ENCODE data around the gene TPR.
"Not testable (repeated sequence)": the region's sequence is repeated elsewhere in the genome, so short reads cannot be mapped to it uniquely, and the experiment has no call there.

The TPR gene

GRCh38 chr1:186375152-186375928 lies at the start of gene TPR, which contains the start of gene ODR4:
TPR (minus strand) TSS chr1:186375253; CDS start chr1:186375028, 225 bp downstream.
ODR4 (plus strand) TSS chr1:186375838; CDS start chr1:186379786, 3,948 bp downstream.
- peak; percentile 92 to 100 (median 99) for DNase-seq

- no peak for DNase-seq
These were observed 49.5 kb upstream of the TPR start for GRCh38 chr1:186424539-186424938.

GRCh38 chr1:186421446-186421845 lies 46.4 kb upstream of the TPR start:
- no peak for DNase-seq

GRCh38 chr1:186420923-186421322 lies 45.9 kb upstream of the TPR start:
- DNase-seq, result no peak

GRCh38 chr1:186420311-186420710 lies 45.3 kb upstream of the TPR start:
- no peak for DNase-seq

- no peak for DNase-seq
These were observed 43.5 kb upstream of the TPR start for GRCh38 chr1:186418503-186418902.

- DNase-seq, result no peak
These were observed 38.3 kb upstream of the TPR start for GRCh38 chr1:186413319-186413718.

GRCh38 chr1:186409091-186409490 lies 34.0 kb upstream of the TPR start:
- DNase-seq, result no peak

- DNase-seq, result no peak
These were observed 29.5 kb upstream of the TPR start for GRCh38 chr1:186404454-186405051.

GRCh38 chr1:186403632-186404031 lies 28.6 kb upstream of the TPR start:
- no peak for DNase-seq

GRCh38 chr1:186401446-186401845 lies 26.4 kb upstream of the TPR start:
- DNase-seq, result not testable (repeated sequence)

- DNase-seq, result not testable (repeated sequence)
These were observed 17.7 kb upstream of the TPR start for GRCh38 chr1:186392711-186393110.

- no peak for DNase-seq
These were observed 16.8 kb upstream of the TPR start for GRCh38 chr1:186391841-186392240.

- no peak for DNase-seq
These were observed 15.9 kb upstream of the TPR start for GRCh38 chr1:186390925-186391324.

- no peak for DNase-seq
These were observed 11.8 kb upstream of the TPR start for GRCh38 chr1:186386725-186387383.

GRCh38 chr1:186375929-186376319 lies 871 bp upstream of the TPR start:
- DNase-seq, result no peak

GRCh38 chr1:186374303-186375151 lies 526 bp downstream of the TPR start:
- DNase-seq, result peak in 5 of 51 donors; percentile 3 to 61 (median 45)

- DNase-seq, result not testable (repeated sequence)
These were observed 27.0 kb downstream of the TPR start for GRCh38 chr1:186347837-186348691.

GRCh38 chr1:186340772-186341171 lies 34.3 kb downstream of the TPR start:
- DNase-seq, result no peak

GRCh38 chr1:186337554-186337953 lies 37.5 kb downstream of the TPR start:
- no peak for DNase-seq

- DNase-seq, result no peak
These were observed 44.3 kb downstream of the TPR start for GRCh38 chr1:186330758-186331157.
